ENCODE data around the gene SSU72.
"Not testable (repeated sequence)": the region's sequence is repeated elsewhere in the genome, so short reads cannot be mapped to it uniquely, and the experiment has no call there.

SSU72 gene

GRCh38 chr1:1540818-1541628 is 33.6 kb downstream of the SSU72 start:
- DNase-seq (ENCODE audit: low spot score) = no peak

DNA sequence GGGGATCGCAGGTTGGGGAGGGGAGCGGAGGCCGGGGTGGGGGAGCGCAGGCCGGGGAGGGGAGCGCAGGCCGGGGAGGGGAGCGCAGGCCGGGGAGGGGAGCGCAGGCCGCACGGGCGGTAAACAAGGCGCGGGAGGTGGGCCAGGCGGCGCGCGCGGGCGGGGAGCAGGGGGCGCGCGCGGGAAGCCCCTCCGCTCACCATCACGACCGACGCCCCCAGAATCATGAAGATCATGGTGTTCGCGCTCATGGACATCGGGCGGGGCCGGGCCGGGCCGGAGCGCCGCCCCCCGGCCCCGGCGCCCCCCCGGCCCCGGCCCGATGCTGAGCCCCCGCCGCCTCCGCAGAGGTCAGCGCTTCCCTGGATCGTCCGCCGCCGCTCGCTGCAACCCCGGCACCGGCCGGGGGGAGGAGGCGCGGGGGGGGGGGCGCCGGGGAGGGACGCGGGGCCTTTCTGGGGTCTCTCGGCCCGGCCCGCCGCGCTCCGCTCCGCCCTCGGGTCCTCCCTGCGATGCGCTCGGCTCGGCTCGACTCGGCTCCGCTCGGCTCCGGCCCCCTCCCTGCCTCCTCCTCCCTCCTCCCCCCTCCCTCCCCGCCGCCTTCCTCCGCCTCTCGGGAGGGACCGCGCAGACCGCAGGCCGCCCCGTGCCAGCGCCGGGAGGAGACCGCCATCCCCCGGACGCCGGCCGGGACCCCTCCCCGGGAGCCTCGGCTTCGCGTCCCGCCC is 34.4 kb downstream of the SSU72 start, which contains the start of gene TMEM240:
Gene TMEM240, minus strand, starts transcription at position 535 of the 728 bp plus-strand sequence. Its CDS starts 278 bp downstream, at position 257.
- no peak for DNase-seq (ENCODE audit: low spot score)

DNA sequence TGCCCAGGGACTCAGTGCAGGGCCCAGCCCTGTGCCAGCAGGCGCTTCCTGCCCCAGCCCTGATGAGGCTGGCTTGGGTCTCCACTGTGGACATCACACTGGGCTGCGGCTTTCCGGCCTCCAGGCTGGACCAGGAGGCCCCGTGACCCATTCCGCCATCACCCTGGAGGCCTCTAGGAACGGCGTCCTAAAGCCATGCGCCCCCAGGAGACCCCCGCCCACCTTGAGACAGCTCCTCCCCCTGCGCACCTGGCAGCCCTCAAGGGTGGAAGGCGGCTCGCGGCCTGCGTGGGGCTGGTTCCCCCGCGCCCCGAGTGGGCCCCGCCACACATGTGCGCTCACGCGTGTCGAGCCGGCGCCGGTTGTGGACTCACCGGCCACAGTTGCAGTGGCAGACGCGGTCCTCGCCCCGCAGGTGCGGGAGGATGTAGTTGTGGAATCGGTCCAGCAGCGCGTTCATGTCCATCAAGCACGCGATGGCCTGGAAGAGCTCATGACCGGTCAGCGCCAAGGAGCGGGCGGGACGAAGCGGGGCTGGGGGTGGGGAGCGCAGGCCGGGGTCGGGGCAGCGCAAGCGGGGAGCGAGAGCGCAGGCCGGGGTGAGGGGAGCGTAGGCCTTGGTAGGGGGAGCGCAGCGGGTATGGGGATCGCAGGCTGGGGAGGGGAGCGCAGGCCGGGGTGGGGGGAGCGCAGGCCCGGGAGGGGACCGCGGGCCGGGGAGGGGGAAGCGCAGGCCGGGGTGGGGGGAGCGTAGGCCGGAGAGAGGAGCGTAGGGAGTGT is 35.2 kb downstream of the SSU72 start:
- no peak for DNase-seq (ENCODE audit: low spot score)

DNA sequence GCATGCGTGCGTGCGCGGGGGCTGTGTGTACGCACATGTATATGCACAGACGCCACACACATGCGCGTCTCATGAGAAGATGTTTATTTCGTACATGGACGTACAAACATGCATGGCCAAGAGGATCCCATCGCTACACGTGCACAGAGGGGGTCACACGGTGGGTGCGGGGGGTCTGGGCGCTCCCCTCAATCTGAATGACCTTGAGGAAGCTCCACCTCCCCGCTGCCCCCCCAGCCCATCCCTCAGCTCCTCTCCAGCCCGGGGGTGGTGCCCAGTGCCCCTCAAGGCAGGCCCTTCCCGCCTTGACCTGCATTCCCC is 35.7 kb downstream of the SSU72 start:
- no peak for DNase-seq (ENCODE audit: low spot score)

GRCh38 chr1:1538334-1538733 is 36.3 kb downstream of the SSU72 start:
- no peak for DNase-seq (ENCODE audit: low spot score)

DNA sequence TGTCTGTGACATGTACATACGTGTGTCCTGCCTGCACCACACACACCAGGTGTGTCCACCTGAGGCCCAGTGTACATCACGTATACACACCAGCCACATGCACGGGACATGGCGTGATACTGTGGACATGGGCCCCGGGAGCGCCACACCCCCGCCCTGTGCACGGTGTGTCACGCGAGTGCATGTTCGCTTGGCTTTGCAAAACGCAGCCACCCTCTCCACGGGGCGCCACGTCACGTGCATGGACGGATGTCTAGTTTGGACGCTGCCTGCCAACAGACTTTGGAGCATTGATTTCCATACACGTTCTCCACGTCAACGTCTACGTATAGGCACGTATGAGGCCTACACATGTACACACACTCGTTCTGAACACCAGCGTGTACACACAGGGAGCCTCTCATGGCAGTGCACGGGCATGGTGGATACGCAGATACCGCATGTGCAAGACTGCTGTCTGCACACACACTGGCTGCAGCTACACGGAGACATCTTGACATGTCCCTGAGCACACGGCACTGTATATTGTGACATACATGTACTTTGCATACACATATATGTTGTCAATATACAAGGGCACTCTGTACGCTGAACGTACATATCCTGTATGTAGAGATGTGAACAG is 36.9 kb downstream of the SSU72 start:
- DNase-seq (ENCODE audit: low spot score) = no peak

DNA sequence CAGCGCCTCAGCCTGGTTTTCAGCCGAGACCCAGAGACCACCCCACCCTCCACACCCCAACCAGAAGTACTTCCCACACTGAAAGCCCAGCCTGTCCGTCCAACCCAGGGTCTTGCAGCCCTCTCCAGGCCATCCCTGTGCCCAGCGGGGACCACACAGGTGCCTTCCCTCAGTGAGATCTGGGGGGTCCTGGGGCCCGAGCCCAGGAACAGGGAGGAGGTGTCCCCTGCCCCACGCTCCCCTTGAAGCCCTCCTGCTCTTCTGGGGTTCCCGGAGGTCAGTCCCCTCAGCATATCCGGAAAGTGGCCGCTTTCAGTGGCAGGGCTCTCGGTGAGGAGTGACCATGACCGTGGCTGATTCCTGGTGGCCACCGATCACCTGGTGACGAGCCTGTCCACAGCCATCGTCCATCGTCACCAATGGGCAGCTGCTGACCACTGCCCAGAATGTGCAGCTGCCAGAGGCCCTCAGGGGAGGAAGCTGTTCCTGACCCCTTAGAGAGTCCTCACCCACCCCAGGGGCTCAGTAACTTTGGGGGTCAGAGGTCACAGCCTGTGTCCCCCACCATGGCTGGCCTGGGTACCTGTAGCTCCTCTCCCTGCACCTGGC is 37.6 kb downstream of the SSU72 start:
- DNase-seq (ENCODE audit: low spot score) = no peak

GRCh38 chr1:1536019-1536937 is 38.4 kb downstream of the SSU72 start:
- DNase-seq (ENCODE audit: low spot score) = no peak

DNA sequence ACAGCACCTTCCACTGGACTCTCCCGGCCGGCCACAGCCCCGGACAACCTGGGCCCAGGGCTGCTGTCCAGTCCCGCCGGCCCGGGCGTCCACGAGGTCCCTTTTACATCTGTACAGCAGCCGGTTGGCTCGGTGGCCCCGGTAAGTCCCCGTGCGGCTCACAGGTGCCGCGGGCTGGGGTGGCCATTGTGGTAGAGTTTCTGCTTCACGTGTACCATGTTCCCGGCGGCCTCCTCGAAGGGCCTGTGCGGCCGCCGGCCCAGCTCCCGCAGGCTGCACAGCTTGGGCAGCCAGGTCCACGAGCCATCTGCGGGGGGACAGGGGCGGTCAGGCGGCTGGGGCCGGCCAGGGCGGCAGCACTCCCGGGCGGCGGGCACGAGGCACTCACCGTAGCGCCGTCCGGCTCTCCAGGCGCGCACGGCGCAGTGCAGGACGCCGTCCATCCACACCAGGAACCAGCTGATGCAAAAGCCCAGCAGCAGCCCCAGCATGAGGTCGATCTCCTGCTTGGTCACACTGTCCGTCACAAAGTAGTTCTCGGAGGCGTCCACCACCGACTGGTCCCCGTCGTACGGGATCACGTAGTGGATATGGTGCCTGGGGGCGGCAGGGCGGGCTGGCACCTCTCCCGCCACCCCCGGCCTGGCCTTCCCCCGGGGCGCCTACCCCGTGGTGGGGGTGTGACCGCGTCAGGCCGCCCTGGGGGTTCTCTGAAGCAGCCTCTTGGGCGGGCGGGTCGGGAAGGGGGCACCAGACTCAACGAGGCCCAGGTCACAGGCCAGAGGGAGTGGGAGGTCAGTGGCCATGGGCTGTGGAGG is 39.3 kb downstream of the SSU72 start:
- DNase-seq (ENCODE audit: low spot score) = no peak

DNA sequence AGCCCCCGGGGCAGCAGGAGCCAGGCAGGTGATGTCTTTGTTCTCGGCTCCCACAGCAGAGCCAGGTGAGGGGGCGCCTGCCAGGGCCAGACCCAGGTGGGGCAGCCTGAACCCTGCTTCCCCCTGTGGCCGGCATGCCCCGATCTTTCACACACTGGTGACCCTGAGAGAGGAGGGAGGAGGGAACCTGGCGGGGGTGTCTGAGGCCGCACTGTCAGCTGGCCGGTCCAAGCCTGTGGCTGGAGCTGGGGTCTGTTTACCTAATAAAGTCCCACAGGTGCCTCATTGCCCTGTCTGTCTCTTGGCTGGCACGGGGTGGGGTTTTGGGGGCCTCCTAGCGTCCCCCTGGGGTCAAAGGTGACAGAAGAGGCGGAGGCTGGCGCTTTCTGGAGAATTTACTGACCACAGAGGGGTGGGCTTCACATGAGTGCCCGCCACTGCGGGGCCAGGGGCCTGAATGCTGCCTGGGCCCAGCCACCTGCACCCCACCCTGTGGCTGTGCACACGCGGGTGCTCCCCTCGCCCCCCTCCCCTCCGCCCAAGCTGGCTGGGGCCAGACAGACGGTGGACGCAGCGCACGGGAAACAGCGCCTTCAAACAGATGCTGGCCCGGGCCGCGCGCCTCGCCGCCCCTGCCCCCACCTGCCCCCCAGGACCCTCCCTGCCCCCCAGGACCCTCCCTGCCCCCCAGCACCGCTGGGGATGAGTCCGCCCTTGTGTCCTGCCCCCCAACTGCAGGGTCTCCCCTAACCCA is 40.1 kb downstream of the SSU72 start:
- no peak for DNase-seq (ENCODE audit: low spot score)

- DNase-seq (ENCODE audit: low spot score) = not testable (repeated sequence)
Observed at GRCh38 chr1:1533894-1534291, 40.8 kb downstream of the SSU72 start.

GRCh38 chr1:1533176-1533893 is 41.3 kb downstream of the SSU72 start:
- DNase-seq (ENCODE audit: low spot score) = not testable (repeated sequence)

DNA sequence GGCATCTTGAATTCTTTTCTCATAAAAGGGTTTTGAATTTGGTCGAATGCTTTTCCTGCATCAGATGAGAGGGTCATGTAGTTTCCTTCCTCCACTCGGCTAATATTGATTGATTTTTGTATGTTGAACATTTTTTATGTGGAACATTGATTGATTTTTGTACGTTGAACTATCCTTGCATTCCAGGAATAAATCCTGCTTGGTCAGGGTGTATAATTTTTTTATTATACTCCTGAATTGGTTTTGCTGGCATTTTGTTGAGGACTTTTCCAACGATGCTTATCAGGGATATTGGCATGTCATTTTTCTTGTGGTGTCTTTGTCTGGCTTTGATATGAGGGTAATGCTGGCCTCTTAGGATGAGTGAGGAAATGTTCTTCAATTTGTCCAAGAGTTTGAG is 42.7 kb downstream of the SSU72 start:
- DNase-seq (ENCODE audit: low spot score) = no peak

GRCh38 chr1:1529936-1530335 is 44.7 kb downstream of the SSU72 start:
- DNase-seq (ENCODE audit: low spot score) = no peak

DNA sequence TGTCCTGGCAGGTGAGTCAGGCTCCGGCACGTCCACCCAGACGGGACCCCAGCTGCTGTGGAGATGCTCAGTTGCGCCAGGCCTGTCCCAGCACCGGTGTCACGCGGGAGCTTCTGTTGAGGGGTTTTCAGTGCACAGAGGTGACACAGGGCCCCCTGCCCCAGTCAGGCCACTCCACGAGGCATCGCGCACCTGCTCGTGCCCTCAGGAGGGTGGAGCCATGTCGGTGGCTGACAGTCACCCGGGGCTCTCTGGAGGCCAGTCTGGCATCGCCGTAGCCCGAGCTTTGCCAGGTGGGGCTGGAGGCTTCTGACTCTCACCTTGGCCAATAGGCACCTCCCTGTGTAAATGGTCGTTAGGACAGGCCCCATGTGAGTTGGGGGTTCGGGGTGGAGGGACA is 45.3 kb downstream of the SSU72 start:
- DNase-seq (ENCODE audit: low spot score) = no peak

- no peak for DNase-seq (ENCODE audit: low spot score)
Observed at GRCh38 chr1:1528301-1529267, 46.1 kb downstream of the SSU72 start.

- DNase-seq (ENCODE audit: low spot score) = no peak
Observed at GRCh38 chr1:1527092-1527816, 47.4 kb downstream of the SSU72 start.

Measured in COLO829 (cell line).